Measurements from ENCODE around the gene CEACAM6. TPM values are rescaled to one million over a fixed set of nuclear protein-coding genes. Genes with fewer than 3 reads are reported as not detected.

The CEACAM6 gene
- total and polyA plus RNA-seq, 9 of the 15 experiments (the other 6 are each of a cell fraction or from before 2014, with no cell fraction given): 0.24 TPM; not detected in 8

DNA sequence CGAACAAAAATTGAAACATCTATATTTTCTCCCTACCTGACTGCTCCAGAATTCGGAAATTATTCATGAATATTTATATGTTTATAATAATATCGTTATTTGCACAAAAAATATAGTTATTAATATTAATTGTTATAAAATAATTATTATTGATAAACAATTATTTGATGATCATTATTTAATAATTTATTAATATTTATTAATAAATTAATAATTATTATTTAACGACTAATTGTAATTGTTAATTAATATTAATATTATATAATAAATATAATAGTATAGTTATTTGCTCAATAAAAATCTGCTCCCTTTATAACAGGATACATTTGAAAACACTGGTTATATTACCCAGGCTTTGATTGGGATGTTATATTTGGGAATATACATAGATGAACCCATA lies 14.3 kb downstream of the CEACAM6 start:
- H3K4me2 ChIP-seq (ENCODE audit: insufficient read depth, low read length): no peak overlapping the region
- no peak overlapping the region for H3K27ac ChIP-seq (ENCODE audit: extremely low read depth, low read depth, low read length)
- H3K9me1 ChIP-seq (ENCODE audit: control insufficient read depth, insufficient read depth, low read length): no peaks in the 10 kb centered on the region
- no peak for FAIRE-seq
- no peak overlapping the region for H2AFZ ChIP-seq (ENCODE audit: low read depth, low read length)
- H4K20me1 ChIP-seq (replicated peaks; ENCODE audit: control insufficient read depth, insufficient read depth, low read length): no peaks in the 10 kb centered on the region; the same call in 1 of the 2 replicates
- ChIA-PET CTCF (ENCODE audit: low intra/inter-chr PET ratio) (no interaction called here), POLR2A (interaction anchor here (0.6 kb wide), 1 partner anchor 35 kb away, joined by 3 read pairs; no protein-coding TSS in a partner anchor)
- in situ Hi-C loops (cut with MboI): no loop called here
- no peak for DNase-seq (ENCODE audit: extremely low read depth in 1 of 4, low spot score in 3 of 4)
- 3% methylated on average over 4 of the region's 4 CpGs for WGBS (ENCODE audit: insufficient coverage, low coverage, missing lambda C conversion rate)
- peaks cover 12 to 31% of the 10 kb centered on the region in 2 experiments; a peak in 4 of 5 replicates for H3K27me3 ChIP-seq (ENCODE audit: control insufficient read depth in 2 of 2, insufficient read depth in 2 of 2, low read length in 2 of 2)
- H3K36me3 ChIP-seq (ENCODE audit: control insufficient read depth, insufficient read depth, low read length): no peaks in the 10 kb centered on the region
- no TSS peak for BruUV-seq (replicated peaks)
- no peaks in the 10 kb centered on the region for H3K4me1 ChIP-seq (replicated peaks in 1 of 2; ENCODE audit: control insufficient read depth in 2 of 2, insufficient read depth in 2 of 2, low read length in 2 of 2)
- H3K4me3 ChIP-seq: no peak overlapping the region
- ATAC-seq: no peak
- intact Hi-C loops (cut with micrococcal nuclease): no loop called here
- H3K9me3 ChIP-seq (replicated peaks; ENCODE audit: control insufficient read depth, insufficient read depth, low read depth, low read length): no peaks in the 10 kb centered on the region
- H3K79me2 ChIP-seq (ENCODE audit: control insufficient read depth, insufficient read depth, low read length): no peaks in the 10 kb centered on the region
- no peak overlapping the region for H3K9ac ChIP-seq (ENCODE audit: insufficient read depth in 1 of 2, low read depth in 2 of 2, low read length in 2 of 2)
- TF ChIP-seq ZNF175 (CRISPR knock-in tag; IDR thresholded peaks at IDR 0.05; ENCODE audit: low read depth): no peak
- TF ChIP-seq FOXP1 (CRISPR knock-in tag; IDR thresholded peaks at IDR 0.05): no peak
- no peak for TF ChIP-seq RNF219 (CRISPR knock-in tag; IDR thresholded peaks at IDR 0.05)
- TF ChIP-seq ZBTB49 (CRISPR knock-in tag; IDR thresholded peaks at IDR 0.05; ENCODE audit: borderline replicate concordance): no peak
- no peak for TF ChIP-seq HIVEP1 (CRISPR knock-in tag; IDR thresholded peaks at IDR 0.05)
- TF ChIP-seq NCOA6 (IDR thresholded peaks at IDR 0.05): no peak
- no peak for TF ChIP-seq STAT5A (IDR thresholded peaks at IDR 0.05; ENCODE audit: borderline replicate concordance, low read length)
- no peak for TF ChIP-seq TRIM28 (IDR thresholded peaks at IDR 0.05)
- TF ChIP-seq ZNF212 (CRISPR knock-in tag; IDR thresholded peaks at IDR 0.05): no peak
- TF ChIP-seq POLR2A (conservative IDR thresholded peaks at IDR 0.05): no peak
- TF ChIP-seq MXD1 (CRISPR knock-in tag; IDR thresholded peaks at IDR 0.05; ENCODE audit: borderline replicate concordance, poor library complexity, severe bottlenecking): no peak
- no peak for TF ChIP-seq PBX2 (CRISPR knock-in tag; IDR thresholded peaks at IDR 0.05; ENCODE audit: low read depth)
- TF ChIP-seq PBX2 (tag; conservative IDR thresholded peaks at IDR 0.05; ENCODE audit: low read depth): no peak
- TF ChIP-seq GATAD2A (IDR thresholded peaks at IDR 0.05): no peak
- TF ChIP-seq ILK (tag; IDR thresholded peaks at IDR 0.05; ENCODE audit: borderline replicate concordance, low read depth): no peak
- TF ChIP-seq ZNF444 (CRISPR knock-in tag; IDR thresholded peaks at IDR 0.05): no peak
- no peak for TF ChIP-seq TCF7 (IDR thresholded peaks at IDR 0.05; ENCODE audit: borderline replicate concordance)
